Activated T-cell treated with anti-CD3 and anti-CD28 coated beads for 1 hour (primary cell): ENCODE data around the gene CRX.
"Not testable (repeated sequence)": the region's sequence is repeated elsewhere in the genome, so short reads cannot be mapped to it uniquely, and the experiment has no call there.

Experiments used
- DNase-seq: peaks from one replicate; pipeline ENCODE4 v3.0.0-alpha.2; 2020; ENCODE audit warnings: low read depth

CRX gene

GRCh38 chr19:47803671-47804070, 18.1 kb upstream of the CRX start:
- not testable (repeated sequence) for DNase-seq

GRCh38 chr19:47804451-47804850, 17.3 kb upstream of the CRX start, which contains the start of gene TPRX1:
TPRX1 (minus strand) TSS chr19:47804551; CDS start chr19:47804539, 12 bp downstream.
- DNase-seq, result not testable (repeated sequence)

GRCh38 chr19:47805313-47805712, 16.4 kb upstream of the CRX start:
- no peak for DNase-seq

- DNase-seq, result no peak
Observed at GRCh38 chr19:47806435-47806834, 15.3 kb upstream of the CRX start.

- peak; percentile 79 for DNase-seq
Observed at GRCh38 chr19:47813304-47813994, 8.3 kb upstream of the CRX start.

GRCh38 chr19:47813995-47814328, 7.8 kb upstream of the CRX start:
- no peak for DNase-seq

- DNase-seq, result not testable (repeated sequence)
Observed at GRCh38 chr19:47816270-47816669, 5.5 kb upstream of the CRX start.

GRCh38 chr19:47818221-47818620, 3.5 kb upstream of the CRX start:
- not testable (repeated sequence) for DNase-seq

GRCh38 chr19:47819858-47820257, 1.9 kb upstream of the CRX start:
- DNase-seq, result no peak

- DNase-seq, result no peak
Observed at GRCh38 chr19:47820410-47820809, 1.3 kb upstream of the CRX start.

- no peak for DNase-seq
Observed at GRCh38 chr19:47824396-47824795, 2.7 kb downstream of the CRX start.

- DNase-seq, result no peak
Observed at GRCh38 chr19:47826800-47827199, 5.1 kb downstream of the CRX start.

- no peak for DNase-seq
Observed at GRCh38 chr19:47832723-47833122, 11.0 kb downstream of the CRX start.

GRCh38 chr19:47836038-47836437, 14.3 kb downstream of the CRX start:
- DNase-seq, result no peak

- DNase-seq, result no peak
Observed at GRCh38 chr19:47839411-47839810, 17.7 kb downstream of the CRX start.

GRCh38 chr19:47839913-47840312, 18.2 kb downstream of the CRX start:
- DNase-seq, result no peak

GRCh38 chr19:47842941-47843340, 21.2 kb downstream of the CRX start:
- no peak for DNase-seq

GRCh38 chr19:47848425-47848822, 26.7 kb downstream of the CRX start:
- DNase-seq, result no peak

GRCh38 chr19:47848823-47849473, 27.2 kb downstream of the CRX start:
- DNase-seq, result peak; percentile 26

- DNase-seq, result no peak
Observed at GRCh38 chr19:47853003-47853402, 31.3 kb downstream of the CRX start.

- DNase-seq, result no peak
Observed at GRCh38 chr19:47854459-47854858, 32.7 kb downstream of the CRX start.

GRCh38 chr19:47858231-47858630, 36.5 kb downstream of the CRX start:
- DNase-seq, result not testable (repeated sequence)

- not testable (repeated sequence) for DNase-seq
Observed at GRCh38 chr19:47858646-47859285, 37.0 kb downstream of the CRX start, which contains the start of gene TPRX2. TPRX2 (plus strand) TSS chr19:47859235; CDS start chr19:47859247, 12 bp downstream.
